GM19035 (cell line): ENCODE measurements around the gene SLC16A5.
A peak's percentile ranks its signal among the peaks of the same experiment; 100 is the strongest.
"Not testable (repeated sequence)": the region's sequence is repeated elsewhere in the genome, so short reads cannot be mapped to it uniquely, and the experiment has no call there.

ENCODE experiments used
- ATAC-seq: cut with Tn5 transposase; IDR thresholded peaks from one replicate; pipeline ENCODE4 v1.9.1; 2021; ENCODE audit not compliant: unreplicated experiment

SLC16A5 gene

GRCh38 chr17:75109407-75110233 lies 21.9 kb downstream of the SLC16A5 start, which contains the start of gene ARMC7:
Gene ARMC7, plus strand, starts transcription at chr17:75109969. Its CDS starts 320 bp downstream, at chr17:75110289.
- peak; percentile 71 for ATAC-seq

GRCh38 chr17:75110234-75110937 lies 22.6 kb downstream of the SLC16A5 start:
- no peak for ATAC-seq

DNA sequence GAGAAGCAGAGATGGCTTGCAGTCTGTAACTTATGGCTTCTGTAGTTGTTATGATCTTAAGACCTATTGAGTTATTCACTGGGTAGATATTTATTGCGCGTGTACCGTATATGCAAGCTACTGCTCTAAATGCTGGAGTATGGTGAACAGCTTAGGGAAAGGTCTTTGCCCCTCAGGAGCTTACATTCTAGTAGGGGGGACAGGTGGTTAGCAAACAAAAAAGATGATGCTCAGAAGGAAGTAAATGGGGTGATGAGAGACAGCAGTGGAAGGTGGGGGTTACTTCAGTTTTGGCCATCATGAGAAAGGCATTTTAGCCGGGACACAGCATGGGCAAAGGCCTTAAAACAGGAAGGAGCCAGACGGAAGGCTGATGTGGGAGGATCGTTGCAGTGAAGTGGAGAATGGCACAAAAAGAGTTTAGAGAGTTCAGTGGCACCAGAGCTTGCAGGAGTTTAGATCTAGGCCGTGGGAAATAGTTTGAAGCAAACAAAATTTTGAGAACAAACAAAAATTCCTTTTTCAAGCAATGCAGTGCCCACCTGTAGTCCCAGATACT lies 24.1 kb downstream of the SLC16A5 start:
- no peak for ATAC-seq

GRCh38 chr17:75113798-75114551 lies 26.2 kb downstream of the SLC16A5 start:
- ATAC-seq = peak; percentile 57

GRCh38 chr17:75114552-75115314 lies 27.0 kb downstream of the SLC16A5 start:
- ATAC-seq = no peak

- ATAC-seq = no peak
Observed at GRCh38 chr17:75115555-75115954, 27.8 kb downstream of the SLC16A5 start.

DNA sequence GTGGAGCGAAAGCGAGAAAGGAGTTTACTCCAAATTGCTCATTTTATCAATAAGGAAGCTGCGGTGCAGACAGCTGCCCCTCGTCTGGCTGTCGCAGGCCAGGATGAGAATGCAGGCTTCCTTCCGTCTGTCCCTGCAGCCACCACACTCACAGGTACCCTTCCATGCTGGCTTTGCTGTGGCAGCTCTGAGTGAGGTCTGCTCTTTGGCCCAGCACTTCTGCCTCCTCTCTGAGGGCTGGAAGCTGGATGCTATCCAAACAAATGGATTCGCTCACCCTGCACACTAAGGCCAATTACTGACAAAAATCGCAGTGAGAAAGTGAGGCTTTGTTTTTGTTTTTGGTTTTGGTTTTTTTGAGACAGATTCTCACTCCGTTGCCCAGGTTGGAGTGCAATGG lies 29.0 kb downstream of the SLC16A5 start:
- no peak for ATAC-seq

DNA sequence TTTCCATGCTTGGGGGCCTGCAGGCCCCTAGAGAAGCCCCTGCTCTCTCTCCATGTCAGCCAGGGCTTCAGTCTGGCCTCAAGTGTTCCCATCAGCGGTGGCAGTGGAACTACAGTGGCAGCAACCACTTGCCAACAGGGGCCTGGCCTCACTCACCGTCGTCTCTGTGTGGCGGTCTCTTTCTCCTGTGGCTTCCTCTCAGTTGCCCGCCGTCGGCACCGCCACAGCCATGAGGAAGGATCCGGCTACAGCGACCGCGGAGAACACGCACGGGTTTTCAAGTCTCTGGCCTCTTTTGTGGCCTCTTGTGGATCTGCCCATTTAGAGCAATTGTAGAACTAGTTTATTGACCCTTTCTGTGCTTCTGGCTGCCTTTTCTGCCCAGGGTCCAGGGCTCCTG lies 30.6 kb downstream of the SLC16A5 start:
- ATAC-seq = no peak

- no peak for ATAC-seq
Observed at GRCh38 chr17:75124041-75124818, 36.5 kb downstream of the SLC16A5 start.

- no peak for ATAC-seq
Observed at GRCh38 chr17:75124819-75125162, 37.0 kb downstream of the SLC16A5 start.

DNA sequence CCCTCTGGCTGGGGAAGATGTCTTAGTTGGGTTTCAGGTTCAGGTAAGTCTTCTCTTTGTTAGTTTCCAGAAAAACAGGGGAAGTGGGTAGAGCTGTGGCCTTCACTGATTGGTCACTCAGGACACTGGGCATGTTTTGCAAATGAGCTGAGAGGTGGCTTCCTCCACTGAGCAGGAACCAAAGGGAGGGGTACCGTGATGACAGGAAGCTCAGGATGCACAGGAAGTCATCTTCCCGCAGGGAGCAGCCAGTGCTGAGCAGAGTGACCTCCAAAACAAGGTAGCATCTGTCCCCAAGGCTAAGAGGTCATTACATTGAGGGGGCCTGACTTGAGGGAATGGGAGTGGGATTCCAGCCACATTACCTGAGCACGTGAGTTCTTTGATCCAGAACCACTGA lies 38.2 kb downstream of the SLC16A5 start:
- no peak for ATAC-seq

GRCh38 chr17:75126954-75127353 lies 39.2 kb downstream of the SLC16A5 start:
- ATAC-seq = no peak

DNA sequence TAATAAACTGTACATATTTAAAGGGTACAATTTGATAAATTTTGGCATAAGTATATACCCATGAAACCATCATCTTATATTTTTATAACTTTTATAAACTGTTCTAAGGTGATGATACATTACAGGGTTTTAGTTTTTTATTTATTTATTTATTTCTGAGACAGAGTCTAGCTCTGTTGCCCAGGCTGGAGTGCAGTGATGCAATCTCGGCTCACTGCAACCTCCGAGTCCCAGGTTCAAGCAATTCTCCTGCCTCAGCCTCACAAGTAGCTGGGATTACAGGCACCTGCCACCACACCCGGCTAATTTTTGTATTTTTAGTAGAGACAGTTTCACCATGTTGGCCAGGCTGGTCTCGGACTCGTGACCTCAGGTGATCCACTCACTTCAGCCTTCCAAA lies 40.2 kb downstream of the SLC16A5 start:
- not testable (repeated sequence) for ATAC-seq

DNA sequence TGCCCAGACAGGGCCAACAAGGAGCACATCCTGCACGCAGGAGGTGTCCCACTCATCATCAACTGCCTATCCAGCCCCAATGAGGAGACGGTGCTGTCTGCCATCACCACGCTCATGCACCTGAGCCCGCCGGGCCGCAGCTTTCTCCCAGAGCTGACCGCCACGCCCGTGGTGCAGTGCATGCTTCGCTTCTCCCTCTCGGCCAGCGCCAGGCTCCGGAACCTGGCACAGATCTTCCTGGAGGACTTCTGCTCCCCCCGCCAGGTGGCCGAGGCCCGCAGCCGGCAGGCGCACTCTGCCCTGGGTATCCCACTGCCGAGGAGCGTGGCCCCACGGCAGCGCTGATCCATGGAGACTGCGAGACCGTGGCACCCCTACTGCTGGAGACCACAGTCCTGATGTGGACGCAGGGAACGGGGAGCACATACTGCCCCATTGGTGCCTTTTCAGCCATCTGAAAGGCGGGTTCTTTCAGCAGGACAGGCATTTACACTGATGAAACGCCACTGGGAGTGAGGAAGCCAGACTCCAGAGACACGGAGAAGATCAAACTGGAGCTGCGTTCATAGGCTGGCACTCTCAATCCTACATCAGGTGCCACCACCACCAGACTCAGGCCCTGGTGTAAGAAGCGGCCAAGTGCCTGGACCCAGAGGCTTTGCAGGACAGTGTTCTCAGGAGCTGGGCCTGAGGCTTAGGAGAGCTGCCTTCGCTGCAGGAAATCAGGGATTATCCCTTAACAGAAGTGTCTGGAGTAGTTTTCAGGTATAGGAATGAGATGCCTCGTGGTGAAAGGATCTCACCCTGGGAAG lies 41.1 kb downstream of the SLC16A5 start:
- no peak for ATAC-seq

DNA sequence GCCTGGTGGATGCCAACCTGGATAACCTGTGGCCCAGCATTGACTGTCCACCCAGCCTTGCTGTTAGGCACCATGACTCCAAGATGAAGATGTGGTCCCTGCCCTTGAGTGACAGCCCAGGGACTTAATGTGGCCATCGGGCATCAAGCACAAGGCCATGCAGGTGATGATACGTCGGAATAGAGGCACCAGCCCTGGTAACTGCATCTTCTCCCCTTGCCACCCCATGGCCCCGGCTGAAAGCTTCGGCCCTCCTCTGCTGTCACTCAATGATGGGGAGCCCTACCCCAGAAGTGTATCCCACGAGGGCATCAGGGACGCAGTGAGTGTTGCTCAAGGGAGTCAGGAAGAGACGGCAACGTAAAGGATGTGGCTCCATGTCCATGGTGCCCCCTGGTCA lies 41.8 kb downstream of the SLC16A5 start:
- no peak for ATAC-seq

DNA sequence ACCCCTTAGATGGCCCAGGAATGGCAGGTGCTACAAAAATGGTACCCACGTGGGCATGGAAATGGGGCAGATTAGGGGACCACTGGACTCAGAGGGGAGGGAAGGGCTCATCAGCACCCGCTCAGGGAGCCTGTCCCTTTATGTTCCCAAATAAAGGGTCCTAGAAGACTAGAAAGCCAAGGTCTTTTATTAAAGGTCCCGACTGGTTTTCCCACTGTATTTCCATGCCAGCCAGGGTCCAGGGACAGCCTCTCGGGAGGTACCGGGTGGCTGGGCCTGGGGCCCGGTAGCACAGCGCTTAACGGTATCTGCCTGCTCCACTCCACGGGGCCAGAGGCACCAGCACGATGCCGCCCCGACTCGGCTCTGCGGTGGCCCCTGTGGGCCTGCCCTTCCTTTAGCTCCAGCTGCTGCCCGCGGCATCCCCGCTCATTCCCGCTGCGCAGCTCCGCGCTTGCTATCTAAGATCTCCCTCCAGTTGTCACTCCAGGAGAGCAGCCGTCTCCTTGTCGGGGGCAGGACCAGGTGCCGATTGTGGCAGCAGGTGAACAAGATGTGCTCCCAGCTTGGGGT lies 42.4 kb downstream of the SLC16A5 start:
- no peak for ATAC-seq

GRCh38 chr17:75130632-75131277 lies 43.0 kb downstream of the SLC16A5 start:
- peak; percentile 19 for ATAC-seq
